ENCODE results near the gene C5orf58.
A peak's percentile ranks its signal among the peaks of the same experiment; 100 is the strongest.

The C5orf58 gene

DNA sequence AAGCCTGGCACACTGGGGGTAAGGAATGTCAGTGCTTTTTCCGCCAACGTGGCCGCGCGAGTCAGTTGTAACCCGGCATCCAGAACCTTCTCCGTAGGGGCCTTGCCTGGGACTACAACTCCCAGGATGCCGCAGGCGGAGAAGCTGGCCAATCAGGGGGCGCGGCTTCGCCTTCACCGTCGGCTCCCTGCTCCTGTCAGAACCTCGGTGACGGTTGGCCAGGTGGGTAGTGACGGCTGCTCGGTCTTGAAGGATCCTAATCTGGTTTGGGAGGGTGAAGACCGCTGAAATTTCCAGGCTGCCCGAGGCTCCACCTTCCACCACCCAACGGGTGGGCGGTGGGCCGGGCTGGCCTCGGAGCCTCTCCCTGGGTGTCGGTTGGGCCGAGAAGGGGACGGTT is at the start of gene C5orf58:
Gene C5orf58 (plus strand): TSS at position 200 of the 400 bp plus-strand sequence. CDS start 1,992 bp downstream, outside the sequence.
- DNase-seq (ENCODE audit: low read depth): no peak

DNA sequence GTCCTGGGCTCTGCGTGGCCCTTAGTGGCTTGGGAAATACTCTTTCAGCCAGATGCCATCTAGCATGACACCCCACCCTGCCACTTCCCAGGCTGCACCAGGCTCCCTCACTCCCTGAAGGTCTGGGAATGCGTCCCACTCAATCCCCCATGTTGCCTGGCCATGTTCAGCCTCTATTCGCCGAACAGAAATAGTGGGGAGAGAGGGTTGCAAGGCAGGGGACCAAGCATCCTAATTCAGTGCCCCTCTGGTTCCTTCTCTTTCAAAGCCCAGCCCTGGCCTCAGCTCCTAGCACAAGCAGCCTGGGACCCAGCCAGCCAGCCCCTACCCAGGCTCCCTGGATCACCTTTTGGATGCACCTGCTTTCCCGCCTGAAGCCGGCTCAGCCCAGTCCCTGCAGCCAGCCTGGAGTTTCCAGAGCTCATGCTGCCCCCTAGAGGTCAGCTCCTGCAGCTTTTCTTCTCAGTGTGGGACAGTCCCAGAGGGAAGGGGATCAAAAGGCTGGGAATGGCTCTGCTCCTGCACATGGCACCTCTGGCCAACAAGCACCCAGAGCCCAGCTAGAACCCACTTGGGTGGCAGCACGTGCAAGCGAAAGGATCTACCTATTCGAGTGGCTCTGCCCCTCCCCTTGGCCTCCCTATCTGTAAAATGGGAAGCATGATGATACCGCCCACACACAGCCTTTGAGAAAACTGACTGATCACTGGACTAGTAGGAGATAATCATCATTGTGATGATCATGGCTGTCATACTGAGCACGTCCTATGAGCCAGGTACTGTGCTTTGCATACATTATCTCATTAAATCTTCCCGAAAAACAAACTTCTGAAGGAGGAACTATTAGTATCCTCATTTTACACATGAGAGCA is 48.7 kb upstream of the C5orf58 start:
- DNase-seq (ENCODE audit: low read depth): peak; percentile 16

GRCh38 chr5:170184737-170185136 is 48.0 kb upstream of the C5orf58 start:
- no peak for DNase-seq (ENCODE audit: low read depth)

- no peak for DNase-seq (ENCODE audit: low read depth)
Measured at GRCh38 chr5:170186156-170186555, 46.6 kb upstream of the C5orf58 start.

DNA sequence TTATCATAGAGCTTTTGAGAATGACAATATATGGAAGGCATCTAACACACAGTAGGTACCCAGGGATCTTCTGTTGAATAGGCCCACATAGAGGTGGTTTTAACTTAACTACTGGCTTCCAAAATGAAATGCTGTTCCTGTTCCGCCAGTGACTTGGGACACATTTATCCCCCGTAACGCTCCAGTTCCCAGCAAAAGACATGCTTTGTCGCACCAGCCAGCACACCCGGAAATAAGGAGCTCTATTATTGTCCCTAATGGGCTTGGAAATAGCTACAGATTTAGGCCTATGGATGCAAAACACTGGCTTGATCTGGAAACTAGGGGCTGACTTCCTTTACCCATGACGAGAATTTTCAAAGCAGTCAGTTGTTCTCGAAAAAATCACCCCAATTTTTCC is 45.9 kb upstream of the C5orf58 start:
- DNase-seq (ENCODE audit: low read depth): no peak

GRCh38 chr5:170190436-170191134 is 42.2 kb upstream of the C5orf58 start:
- no peak for DNase-seq (ENCODE audit: low read depth)

DNA sequence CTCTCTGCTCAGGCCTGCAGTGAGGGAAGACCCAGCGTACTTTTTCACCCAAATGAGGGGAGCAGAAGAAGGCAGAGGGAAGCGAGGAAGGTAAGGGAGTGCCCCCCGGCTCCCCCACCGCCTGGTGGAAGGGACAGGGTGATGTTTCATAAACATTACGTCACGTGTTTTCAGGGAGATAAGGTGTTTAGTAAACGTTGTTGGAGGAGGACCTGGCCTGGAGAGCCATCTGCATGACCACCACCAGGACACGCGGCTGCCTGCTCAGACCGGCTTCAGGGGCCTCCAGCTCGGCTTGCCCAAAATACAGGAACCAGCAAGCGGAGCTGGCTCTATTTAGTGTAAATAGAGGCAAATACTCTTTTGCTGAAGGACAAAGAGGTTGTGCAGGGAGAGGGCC is 40.0 kb upstream of the C5orf58 start:
- no peak for DNase-seq (ENCODE audit: low read depth)

- no peak for DNase-seq (ENCODE audit: low read depth)
Measured at GRCh38 chr5:170195961-170196360, 36.8 kb upstream of the C5orf58 start.

DNA sequence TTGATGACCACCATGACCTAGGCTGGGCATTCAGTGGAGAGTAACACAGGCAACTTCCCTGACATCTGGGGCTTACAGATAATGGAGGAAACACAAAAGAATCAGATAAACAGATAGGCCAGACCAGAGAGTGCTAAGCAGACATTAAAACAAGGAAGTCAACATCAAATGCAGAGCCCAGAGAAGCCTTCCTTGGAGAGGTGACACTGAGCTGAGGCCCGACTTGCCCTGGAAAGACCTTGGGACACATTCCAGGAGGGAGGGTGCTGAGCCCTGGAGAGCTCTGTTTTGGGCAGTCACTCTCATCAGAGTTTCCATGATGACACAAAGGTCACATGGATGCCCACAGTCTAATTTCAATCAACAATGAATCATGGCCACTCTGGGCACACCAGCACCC is 31.9 kb upstream of the C5orf58 start:
- no peak for DNase-seq (ENCODE audit: low read depth)

DNA sequence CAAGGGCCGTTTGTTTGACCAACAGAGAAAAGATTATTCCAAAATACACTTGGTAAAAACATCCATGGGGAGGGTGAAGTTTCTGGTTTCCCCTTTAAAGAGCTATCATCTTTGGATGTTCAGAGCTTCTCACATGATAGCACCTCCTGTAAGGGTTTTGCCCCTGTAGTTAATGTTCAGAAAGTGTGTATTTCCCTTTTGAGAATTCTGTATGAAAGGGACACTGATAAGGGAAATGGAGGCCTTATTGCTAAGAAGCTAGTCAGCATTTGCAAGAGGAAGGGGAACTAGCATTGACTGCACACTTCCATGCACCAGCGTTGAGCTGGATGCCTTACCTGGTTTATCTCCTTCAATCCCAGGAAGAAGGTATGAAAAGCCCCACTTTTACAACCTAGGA is 31.5 kb upstream of the C5orf58 start:
- DNase-seq (ENCODE audit: low read depth): no peak

GRCh38 chr5:170202117-170202516 is 30.7 kb upstream of the C5orf58 start:
- no peak for DNase-seq (ENCODE audit: low read depth)

GRCh38 chr5:170204202-170204601 is 28.6 kb upstream of the C5orf58 start:
- no peak for DNase-seq (ENCODE audit: low read depth)

GRCh38 chr5:170206216-170206615 is 26.6 kb upstream of the C5orf58 start:
- no peak for DNase-seq (ENCODE audit: low read depth)

DNA sequence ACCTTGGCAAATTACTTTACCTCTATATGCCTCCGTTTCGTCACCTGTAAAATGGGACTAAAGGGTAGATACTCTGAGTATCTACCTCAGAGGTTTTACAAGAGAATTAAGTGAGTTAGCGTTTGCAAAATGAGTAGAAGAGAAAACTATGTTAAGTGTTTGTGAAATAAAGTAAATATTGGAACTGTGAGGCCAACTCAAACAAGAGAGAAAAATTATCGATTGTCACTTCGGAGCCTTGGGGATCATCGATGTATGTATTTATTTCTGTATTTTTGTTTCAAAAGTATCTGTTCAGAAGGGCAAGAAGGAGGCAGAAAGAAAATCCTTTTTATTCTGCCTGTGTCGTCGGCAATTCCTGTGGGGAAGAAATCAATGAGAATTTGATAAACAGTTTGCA is 25.8 kb upstream of the C5orf58 start:
- no peak for DNase-seq (ENCODE audit: low read depth)

DNA sequence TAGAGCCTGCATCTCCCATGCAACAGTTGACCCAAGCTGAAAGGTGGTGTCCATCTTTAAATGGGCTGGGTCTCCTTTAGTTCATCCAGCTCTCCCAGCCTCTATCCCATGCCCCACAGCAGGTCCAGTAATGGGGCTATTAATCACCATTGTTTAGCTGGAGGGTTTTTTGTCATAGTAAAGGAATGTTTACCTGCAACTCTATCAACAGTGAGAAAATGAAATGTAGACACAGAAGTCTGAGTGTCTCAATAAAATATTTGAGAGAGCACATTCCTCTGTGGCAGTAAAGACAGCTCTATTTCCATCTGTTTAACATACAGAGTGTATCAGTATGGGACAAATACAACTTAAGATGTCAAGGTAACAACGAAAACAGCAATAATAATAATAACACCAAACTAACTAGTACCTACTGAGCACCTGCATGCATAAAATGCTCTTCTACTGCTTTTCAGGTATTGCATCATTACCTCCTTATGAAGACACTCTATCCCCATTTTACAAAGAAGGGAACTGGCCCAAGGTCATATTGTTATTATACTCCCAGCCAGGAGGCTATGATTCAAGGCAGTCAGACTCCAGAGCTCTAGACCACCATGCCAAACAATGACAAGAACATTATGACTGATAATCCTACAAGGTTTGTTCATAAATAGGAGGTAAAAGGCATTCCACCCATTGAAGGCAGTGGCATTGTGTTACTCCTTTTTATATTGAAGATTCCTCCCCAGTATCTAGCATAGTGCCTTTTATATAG is 21.0 kb upstream of the C5orf58 start:
- DNase-seq (ENCODE audit: low read depth): no peak

GRCh38 chr5:170216257-170216864 is 16.4 kb upstream of the C5orf58 start:
- peak; percentile 24 for DNase-seq (ENCODE audit: low read depth)

DNA sequence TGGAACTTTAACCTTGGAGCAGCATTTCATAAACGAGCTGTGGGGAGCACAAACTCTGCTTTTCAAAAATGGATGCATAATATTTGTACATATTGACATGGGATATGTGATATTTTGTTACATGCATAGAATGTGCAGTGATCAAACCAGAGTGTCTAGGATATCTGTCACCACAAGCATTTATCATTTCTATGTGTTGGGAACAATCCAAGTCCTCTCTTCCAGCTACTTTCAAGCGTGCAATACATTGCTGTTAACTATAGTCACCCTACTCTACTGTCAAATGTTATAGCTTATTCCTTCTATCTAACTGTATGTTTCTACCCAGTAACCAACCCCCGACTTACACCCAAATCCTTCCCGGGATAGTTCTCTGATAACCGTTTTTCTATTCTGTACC is 15.0 kb upstream of the C5orf58 start:
- DNase-seq (ENCODE audit: low read depth): no peak

GRCh38 chr5:170218726-170219125 is 14.1 kb upstream of the C5orf58 start:
- DNase-seq (ENCODE audit: low read depth): no peak

- peak; percentile 69 for DNase-seq (ENCODE audit: low read depth)
Measured at GRCh38 chr5:170219615-170220014, 13.2 kb upstream of the C5orf58 start.

GRCh38 chr5:170220191-170220590 is 12.6 kb upstream of the C5orf58 start:
- no peak for DNase-seq (ENCODE audit: low read depth)

- DNase-seq (ENCODE audit: low read depth): no peak
Measured at GRCh38 chr5:170221327-170221741, 11.5 kb upstream of the C5orf58 start.

DNA sequence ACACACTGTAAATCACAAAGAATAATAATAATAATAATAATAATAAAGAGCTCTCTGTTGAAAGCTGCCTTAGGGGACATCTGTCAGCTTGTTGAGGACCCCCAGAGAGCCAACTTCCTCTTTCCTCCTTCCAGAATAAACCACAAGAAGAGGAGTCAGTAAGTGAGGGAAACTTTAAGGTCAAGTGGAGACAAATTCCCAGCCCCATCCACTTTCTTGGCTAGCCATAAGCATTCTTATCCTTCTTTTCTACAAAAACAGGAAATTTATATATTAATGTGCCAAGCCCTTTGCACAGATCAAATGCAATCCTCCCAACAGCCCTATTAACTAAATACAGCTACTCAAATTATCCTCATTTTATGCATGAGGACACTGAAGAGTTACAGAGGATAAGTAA is 9.4 kb upstream of the C5orf58 start:
- DNase-seq (ENCODE audit: low read depth): no peak

Data from GM04504 (cell line).